H9 (cell line): ENCODE results near the gene NPRL2. TPM values are rescaled to one million over a fixed set of nuclear protein-coding genes. Genes with fewer than 3 reads are reported as not detected.
A peak's percentile ranks its signal among the peaks of the same experiment; 100 is the strongest.

Experiments
- DNase-seq: peaks from one replicate; pipeline ENCODE4 v3.0.0-alpha.2; 2017
- H2AFZ ChIP-seq: one replicate; pipeline ENCODE4 v1.6.1; 2013; ENCODE audit warnings: mild to moderate bottlenecking, low read length, control low read depth, moderate library complexity
- H2AK5ac ChIP-seq: 2 replicates; pipeline ENCODE4 v1.6.1; 2013; ENCODE audit warnings: low read length, control low read depth, mixed read lengths; ENCODE audit not compliant: insufficient read length
- H2BK120ac ChIP-seq: one replicate; pipeline ENCODE4 v1.6.1; 2013; ENCODE audit warnings: low read depth, mild to moderate bottlenecking, low read length, control low read depth, inconsistent platforms; ENCODE audit not compliant: poor library complexity, severe bottlenecking
- H2BK12ac ChIP-seq: 2 replicates; pipeline ENCODE4 v1.6.1; 2013; ENCODE audit warnings: low read length, control low read depth, mixed read lengths, low read depth; ENCODE audit not compliant: insufficient read length
- H2BK15ac ChIP-seq: 2 replicates; pipeline ENCODE4 v1.6.1; 2013; ENCODE audit warnings: low read depth, low read length, control low read depth
- H2BK20ac ChIP-seq: one replicate; pipeline ENCODE4 v1.6.1; 2013; ENCODE audit warnings: low read depth, mild to moderate bottlenecking, low read length, control low read depth, inconsistent platforms; ENCODE audit not compliant: poor library complexity, severe bottlenecking
- H2BK5ac ChIP-seq: 2 replicates; pipeline ENCODE4 v1.6.1; 2013; ENCODE audit warnings: low read length, control low read depth, mixed read lengths; ENCODE audit not compliant: insufficient read length
- H3K14ac ChIP-seq: 2 replicates; pipeline ENCODE4 v1.6.1; 2013; ENCODE audit warnings: low read length, control low read depth; ENCODE audit not compliant: insufficient read depth
- H3K18ac ChIP-seq: 2 replicates; pipeline ENCODE4 v1.6.1; 2013; ENCODE audit warnings: low read depth, mild to moderate bottlenecking, mixed read lengths, low read length, control low read depth; ENCODE audit not compliant: insufficient read length
- H3K23ac ChIP-seq: 2 replicates; pipeline ENCODE4 v1.6.1; 2013; ENCODE audit warnings: low read length, control low read depth, mixed read lengths, low read depth; ENCODE audit not compliant: insufficient read length
- H3K23me2 ChIP-seq: 2 replicates; pipeline ENCODE4 v1.6.1; 2013; ENCODE audit warnings: low read depth, mild to moderate bottlenecking, mixed read lengths, low read length, control low read depth; ENCODE audit not compliant: insufficient read length, poor library complexity, severe bottlenecking
- H3K27ac ChIP-seq: 2 replicates; pipeline ENCODE4 v1.5.1; 2013; ENCODE audit warnings: low read length, control low read depth, mixed read lengths, low read depth; ENCODE audit not compliant: insufficient read length
- H3K27me3 ChIP-seq: 2 replicates; pipeline ENCODE4 v1.6.1; 2013; ENCODE audit warnings: low read length, control low read depth, inconsistent platforms; ENCODE audit not compliant: insufficient read depth
- H3K4ac ChIP-seq: 2 replicates; pipeline ENCODE4 v1.6.1; 2013; ENCODE audit warnings: low read depth, mild to moderate bottlenecking, control low read depth, inconsistent platforms, low read length, moderate library complexity
- H3K4me1 ChIP-seq: 2 replicates; pipeline ENCODE4 v1.6.1; 2013; ENCODE audit warnings: low read length, control low read depth, inconsistent platforms; ENCODE audit not compliant: insufficient read depth
- H3K4me2 ChIP-seq: 2 replicates; pipeline ENCODE4 v1.6.1; 2013; ENCODE audit warnings: low read length, control low read depth, mixed read lengths; ENCODE audit not compliant: insufficient read length, insufficient read depth
- H3K56ac ChIP-seq: 2 replicates; pipeline ENCODE4 v1.6.1; 2013; ENCODE audit warnings: low read depth, mild to moderate bottlenecking, mixed read lengths, low read length, control low read depth; ENCODE audit not compliant: insufficient read length
- H3K79me1 ChIP-seq: 2 replicates; pipeline ENCODE4 v1.6.1; 2013; ENCODE audit warnings: low read depth, mild to moderate bottlenecking, moderate library complexity, low read length, control low read depth, inconsistent platforms; ENCODE audit not compliant: insufficient read depth, poor library complexity, severe bottlenecking
- H3K79me2 ChIP-seq: 2 replicates; pipeline ENCODE4 v1.6.1; 2013; ENCODE audit warnings: low read length, control low read depth, inconsistent platforms; ENCODE audit not compliant: insufficient read depth
- H3K9ac ChIP-seq: 2 replicates; pipeline ENCODE4 v1.6.1; 2013; ENCODE audit warnings: low read length, control low read depth, mixed read lengths; ENCODE audit not compliant: insufficient read length; ENCODE audit errors: extremely low read depth
- H3K9me3 ChIP-seq: one replicate; pipeline ENCODE4 v1.6.1; 2013; ENCODE audit warnings: low read depth, low read length, inconsistent platforms; ENCODE audit not compliant: control insufficient read depth
- H3T11ph ChIP-seq: one replicate; pipeline ENCODE4 v1.6.1; 2013; ENCODE audit warnings: mild to moderate bottlenecking, low read length, control low read depth, inconsistent platforms
- H4K20me1 ChIP-seq: one replicate; pipeline ENCODE4 v1.6.1; 2013; ENCODE audit not compliant: control insufficient read depth, insufficient read length, insufficient read depth
- H4K5ac ChIP-seq: 2 replicates; pipeline ENCODE4 v1.6.1; 2013; ENCODE audit warnings: low read depth, mild to moderate bottlenecking, mixed read lengths, low read length, control low read depth; ENCODE audit not compliant: insufficient read length
- H4K8ac ChIP-seq: replicated peaks from 2 replicates; pipeline ENCODE4 v1.6.1; 2013; ENCODE audit warnings: low read length, control low read depth, mixed read lengths, low read depth; ENCODE audit not compliant: insufficient read length
- H4K91ac ChIP-seq: 2 replicates; pipeline ENCODE4 v1.6.1; 2013; ENCODE audit warnings: low read depth, mild to moderate bottlenecking, moderate library complexity, mixed read lengths, low read length, control low read depth; ENCODE audit not compliant: insufficient read length
- H3K27ac Mint-ChIP-seq, 3 experiments: 2 replicates in 2 of 3; 3 replicates in 1 of 3; pipeline ENCODE4 v1.8.0; 2020 to 2021; ENCODE audit warnings: mixed read lengths in 3 of 3, mild to moderate bottlenecking in 1 of 3, moderate library complexity in 1 of 3
- H3K27me3 Mint-ChIP-seq: 2 replicates; pipeline ENCODE4 v1.8.0; 2021; ENCODE audit warnings: low read depth, mild to moderate bottlenecking, moderate library complexity, mixed read lengths
- H3K36me3 Mint-ChIP-seq, 3 experiments: 2 replicates in 2 of 3; 3 replicates in 1 of 3; pipeline ENCODE4 v1.8.0; 2020 to 2021; ENCODE audit warnings: low read depth in 3 of 3, mixed read lengths in 3 of 3; ENCODE audit not compliant: insufficient read depth in 1 of 3
- H3K4me1 Mint-ChIP-seq, 2 experiments: 2 replicates each; pipeline ENCODE4 v1.8.0; 2020; ENCODE audit warnings: mixed read lengths in 2 of 2
- H3K4me3 Mint-ChIP-seq, 2 experiments: 2 replicates in 1 of 2; 3 replicates in 1 of 2; pipeline ENCODE4 v1.8.0; 2020 to 2021; ENCODE audit warnings: mild to moderate bottlenecking in 2 of 2, mixed read lengths in 2 of 2, moderate library complexity in 1 of 2
- H3K9me3 Mint-ChIP-seq, 2 experiments: 2 replicates in 1 of 2; 3 replicates in 1 of 2; pipeline ENCODE4 v1.8.0; 2020; ENCODE audit warnings: mild to moderate bottlenecking in 2 of 2, mixed read lengths in 2 of 2, moderate library complexity in 1 of 2
- CTCF ChIP-seq: fragments of 200-600 bp; sonication (generic); conservative IDR thresholded peaks from 3 replicates; pipeline ENCODE4 v1.8.0; 2021; ENCODE audit warnings: antibody characterized with exemption, mild to moderate bottlenecking
- WGBS: extraction: QIAGEN DNeasy Blood & Tissue Kit; methylation state at CpG from one replicate; pipeline ENCODE4 v1.1.7; 2013; ENCODE audit warnings: missing lambda C conversion rate, low lambda C conversion rate, mixed read lengths; ENCODE audit not compliant: insufficient read length; ENCODE audit errors: extremely low coverage; 5-methylcytosine and 5-hydroxymethylcytosine counted together
- total RNA-seq: library from RNA; stranded (reverse); gene quantifications from 2 replicates; pipeline ENCODE4 v1.2.1, GENCODE V29; 2021

Gene NPRL2
- total RNA-seq, 1 experiment from 2014 or later = 23.4 TPM

- no peak overlapping the region for H4K91ac ChIP-seq
- H4K20me1 ChIP-seq = no peaks in the 10 kb centered on the region
- no peak overlapping the region for H4K5ac ChIP-seq
- H3K27me3 Mint-ChIP-seq = peaks cover 43% of the 10 kb centered on the region
- peaks cover 13% of the 10 kb centered on the region; the same call in 1 of the 2 replicates for H3K27me3 ChIP-seq
- H2BK15ac ChIP-seq = no peak overlapping the region
- no peaks in the 10 kb centered on the region; the same call in 1 of the 2 replicates for H3K4me1 ChIP-seq
- H2BK120ac ChIP-seq = no peak overlapping the region
- WGBS = no CpG with 5 or more reads among the region's 79 CpGs
- H3K4me1 Mint-ChIP-seq = peaks cover 29 to 44% of the 10 kb centered on the region in 2 experiments
- peaks cover 24% of the 10 kb centered on the region for H3K23me2 ChIP-seq
- H3K27ac Mint-ChIP-seq = peak overlapping the region; percentile 97 to 99 (median 98)
- H3K27ac ChIP-seq = no peak overlapping the region
- no peak overlapping the region for H2BK5ac ChIP-seq
- H3K4me2 ChIP-seq = peak overlapping the region; percentile 69
- no peak overlapping the region for H4K8ac ChIP-seq
- H3K4ac ChIP-seq = no peak overlapping the region
- H3T11ph ChIP-seq = no peak overlapping the region
- no peaks in the 10 kb centered on the region; a peak in 1 of 5 replicates for H3K9me3 Mint-ChIP-seq
- no peak overlapping the region for H2BK12ac ChIP-seq
- no peaks in the 10 kb centered on the region for H3K9me3 ChIP-seq
- H3K79me1 ChIP-seq = no peaks in the 10 kb centered on the region
- H3K56ac ChIP-seq = no peak overlapping the region
- peak overlapping the region; percentile 87 to 92 for H3K4me3 Mint-ChIP-seq
- H3K18ac ChIP-seq = peak overlapping the region; percentile 44
- peaks cover 5% of the 10 kb centered on the region; the same call in 1 of the 2 replicates for H3K79me2 ChIP-seq
- no peak overlapping the region for H2AFZ ChIP-seq
- H3K36me3 Mint-ChIP-seq = peaks cover 0 to 16% (median 15%) of the 10 kb centered on the region in 3 experiments; a peak in 6 of 7 replicates
- peak overlapping the region; percentile 54 for H3K9ac ChIP-seq
- no peak overlapping the region for H2AK5ac ChIP-seq
- peak overlapping the region; percentile 88 for H3K14ac ChIP-seq
- peak; percentile 99 for DNase-seq
- H2BK20ac ChIP-seq = no peak overlapping the region
- no peak overlapping the region for H3K23ac ChIP-seq
- no peak for TF ChIP-seq CTCF
Observed at GRCh38 chr3:50337175-50337861, 13.3 kb downstream of the NPRL2 start.
